ENCODE data around the gene MS4A7.

The MS4A7 gene

GRCh38 chr11:60371386-60371785, 6.9 kb upstream of the MS4A7 start:
- no peak for DNase-seq (ENCODE audit: low read depth in 3 of 3)

DNA sequence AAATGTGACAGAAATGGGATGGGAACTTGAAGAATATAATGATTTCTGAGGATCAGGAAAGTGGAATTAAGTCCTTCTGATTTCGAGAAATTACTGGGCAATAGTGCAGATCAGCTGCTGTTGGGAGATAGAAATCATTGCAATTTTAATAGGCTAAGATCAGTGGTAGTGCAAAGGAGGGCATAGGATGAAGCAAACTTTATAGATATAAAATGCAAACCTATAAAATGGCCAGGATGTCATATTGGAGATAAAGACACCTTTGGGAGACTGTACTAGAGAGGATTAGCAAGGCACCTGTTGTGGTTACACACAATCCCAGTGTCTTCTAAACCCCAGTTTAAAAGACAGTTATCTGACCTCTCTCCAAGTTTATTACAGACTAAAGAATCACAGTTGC, 6.5 kb upstream of the MS4A7 start:
- no peak for DNase-seq (ENCODE audit: low read depth in 3 of 3)

DNA sequence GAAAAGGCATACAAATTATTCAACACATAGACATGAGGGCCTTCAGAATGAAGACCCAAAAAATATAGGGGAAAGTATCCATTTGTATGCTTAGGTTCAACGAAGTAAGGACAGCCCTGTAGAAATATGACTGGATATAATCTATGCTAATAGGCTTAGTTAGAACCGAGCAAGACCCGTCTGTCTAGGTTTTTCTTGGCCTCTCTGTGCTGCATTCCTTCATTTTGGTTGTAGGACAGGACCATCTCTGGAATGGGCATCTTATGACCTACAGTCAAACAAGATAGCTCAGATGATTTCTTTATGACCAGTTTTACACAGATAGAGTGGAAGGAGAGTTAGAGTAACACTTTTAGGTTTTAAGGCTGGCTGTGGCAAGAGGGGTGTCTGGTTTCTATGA, 5.6 kb upstream of the MS4A7 start:
- DNase-seq (ENCODE audit: low read depth in 3 of 3): no peak

GRCh38 chr11:60375316-60375715, 3.0 kb upstream of the MS4A7 start:
- DNase-seq (ENCODE audit: low read depth in 3 of 3): no peak

GRCh38 chr11:60376601-60377000, 1.7 kb upstream of the MS4A7 start:
- no peak for DNase-seq (ENCODE audit: low read depth in 3 of 3)

GRCh38 chr11:60377401-60378136, 763 bp upstream of the MS4A7 start:
- DNase-seq (ENCODE audit: low read depth in 3 of 3): no peak

DNA sequence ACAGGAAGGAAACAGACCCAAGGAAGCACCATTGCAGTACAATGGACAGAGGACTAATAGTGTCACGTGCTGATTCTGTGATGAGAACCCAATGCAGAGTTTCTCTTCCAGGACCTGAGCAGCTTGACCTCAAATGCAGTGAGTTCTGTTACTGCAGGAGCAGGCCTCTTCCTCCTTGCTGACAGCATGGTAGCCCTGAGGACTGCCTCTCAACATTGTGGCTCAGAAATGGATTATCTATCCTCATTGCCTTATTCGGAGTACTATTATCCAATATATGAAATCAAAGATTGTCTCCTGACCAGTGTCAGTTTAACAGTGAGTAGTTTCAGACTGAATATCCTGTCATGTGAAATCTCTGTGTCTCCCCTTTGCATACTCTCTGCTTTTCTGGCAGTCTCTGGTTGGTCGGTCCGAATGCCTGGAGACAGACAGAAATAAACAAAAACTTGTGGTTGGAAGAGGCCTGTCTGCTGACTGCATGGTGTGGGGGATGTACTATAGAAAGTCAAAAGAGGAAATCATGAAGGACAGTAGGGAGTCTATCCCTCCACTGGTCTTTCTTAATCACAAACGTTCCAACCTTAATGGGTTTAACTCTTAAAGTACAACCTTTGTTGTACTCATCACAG, 11.1 kb downstream of the MS4A7 start:
- DNase-seq (ENCODE audit: low read depth in 3 of 3): no peak

DNA sequence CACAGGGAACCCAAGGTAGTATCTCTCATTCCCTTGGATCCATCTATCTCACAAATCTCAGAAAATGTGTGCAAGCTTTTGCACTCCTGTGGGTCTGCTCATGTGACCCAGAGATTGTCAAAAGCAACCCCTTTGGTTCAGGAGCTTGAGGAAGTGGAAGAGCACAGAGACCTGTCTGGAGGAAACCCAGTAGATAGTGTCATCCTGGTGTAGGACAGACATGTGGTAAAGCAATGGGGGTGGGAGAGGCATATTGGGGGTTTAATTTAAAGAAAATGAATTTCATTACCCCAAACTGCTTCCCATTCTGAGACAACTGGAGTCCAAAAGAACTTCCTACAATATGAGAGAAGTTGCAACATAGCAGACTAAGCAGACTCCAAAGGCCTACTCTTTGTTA, 12.1 kb downstream of the MS4A7 start:
- DNase-seq (ENCODE audit: low read depth in 3 of 3): no peak

GRCh38 chr11:60392361-60392760, 14.0 kb downstream of the MS4A7 start:
- no peak for DNase-seq (ENCODE audit: low read depth in 3 of 3)

DNA sequence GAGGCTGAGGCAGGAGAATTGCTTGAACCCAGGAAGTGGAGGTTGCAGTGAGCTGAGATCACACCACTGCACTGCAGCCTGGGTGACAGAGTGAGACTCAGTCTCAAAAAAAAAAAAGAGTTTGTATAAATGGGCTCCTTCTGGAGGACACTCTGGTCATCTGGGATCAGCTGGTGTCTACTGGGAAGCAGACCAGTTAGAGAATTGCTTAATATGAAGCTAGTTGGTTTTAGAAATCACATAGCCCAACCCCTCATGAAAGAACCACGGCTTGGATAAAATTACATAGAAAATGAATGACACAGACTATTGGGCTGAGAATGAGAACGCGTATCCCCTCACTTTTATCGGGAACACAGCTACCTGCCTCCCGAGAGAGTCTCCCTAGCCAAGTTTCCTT, 14.7 kb downstream of the MS4A7 start:
- DNase-seq (ENCODE audit: low read depth in 3 of 3): no peak

DNA sequence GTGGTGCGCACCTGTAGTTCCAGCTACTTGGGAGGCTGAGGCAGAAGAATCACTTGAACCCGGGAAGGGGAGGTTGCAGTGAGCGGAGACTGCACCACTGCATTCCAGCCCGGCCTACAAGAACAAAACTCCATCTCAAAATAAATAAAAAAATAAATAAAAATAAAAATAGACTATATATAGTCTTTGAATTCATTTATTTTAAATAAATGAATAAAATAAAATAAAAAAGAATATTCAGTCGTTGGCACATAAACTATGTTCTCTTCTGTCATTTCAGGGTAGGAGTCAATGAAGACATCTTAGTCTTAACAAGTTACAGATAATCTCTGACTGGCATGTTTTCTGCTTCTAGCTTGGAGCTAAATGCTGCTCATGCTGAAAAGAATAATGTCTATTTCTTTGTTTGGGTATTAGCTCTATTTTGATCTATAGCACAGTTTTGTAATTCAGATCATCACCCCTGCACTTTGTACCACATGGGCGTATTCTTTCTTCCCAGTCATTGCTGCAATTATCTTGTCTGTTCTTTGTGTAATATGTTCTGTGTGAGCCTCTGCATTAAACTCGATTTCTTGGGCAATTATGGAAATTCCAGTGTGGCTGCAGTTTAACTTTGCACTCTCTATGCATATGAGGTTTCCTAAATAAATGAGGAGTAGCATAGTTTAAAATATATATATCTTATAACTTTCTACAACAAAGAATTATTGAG, 16.5 kb downstream of the MS4A7 start:
- DNase-seq (ENCODE audit: low read depth in 3 of 3): no peak

DNA sequence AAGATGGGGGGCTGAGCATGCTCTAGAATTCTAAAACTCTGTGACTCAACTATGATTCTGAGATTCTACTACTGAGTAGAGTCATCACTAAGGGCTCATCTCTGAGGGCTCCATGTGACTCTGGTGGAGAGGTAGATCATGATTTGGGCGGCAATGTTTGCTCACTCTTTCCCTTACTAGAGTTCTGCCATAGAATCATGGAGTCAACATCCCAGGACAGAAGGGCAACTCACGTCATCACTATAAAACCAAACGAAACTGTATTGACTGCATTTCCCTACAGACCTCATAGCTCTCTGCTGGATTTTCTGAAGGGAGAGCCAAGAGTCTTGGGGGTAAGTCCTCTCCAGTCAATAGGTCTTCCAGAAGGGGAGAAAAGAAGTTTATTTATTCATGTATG, 18.1 kb downstream of the MS4A7 start, which contains the start of gene MS4A14:
MS4A14 (plus strand) TSS at position 78 of the 400 bp plus-strand sequence; CDS start at position 198, 120 bp downstream.
- DNase-seq (ENCODE audit: low read depth in 3 of 3): no peak

- no peak for DNase-seq (ENCODE audit: low read depth in 3 of 3)
Measured at GRCh38 chr11:60396799-60397198, 18.5 kb downstream of the MS4A7 start.

DNA sequence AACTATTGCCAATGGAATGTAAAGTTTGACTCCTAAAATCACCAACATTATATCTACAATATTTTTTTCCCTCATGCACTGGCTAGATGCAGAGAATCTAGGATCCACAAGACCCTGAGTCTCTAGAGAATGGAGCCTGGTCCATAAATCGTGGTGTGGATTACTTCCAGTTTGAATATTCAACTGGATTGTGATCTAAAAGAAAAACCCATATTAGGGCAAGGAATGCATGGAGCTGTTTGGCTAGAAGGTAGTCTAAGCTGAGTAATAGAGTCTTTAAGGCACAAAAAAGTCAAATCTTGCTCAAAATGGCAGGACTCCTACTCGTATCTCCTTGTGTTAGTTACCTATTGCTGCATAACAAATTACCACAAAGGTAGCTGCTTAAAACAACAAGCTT, 41.7 kb downstream of the MS4A7 start:
- DNase-seq (ENCODE audit: low read depth in 3 of 3): no peak

DNA sequence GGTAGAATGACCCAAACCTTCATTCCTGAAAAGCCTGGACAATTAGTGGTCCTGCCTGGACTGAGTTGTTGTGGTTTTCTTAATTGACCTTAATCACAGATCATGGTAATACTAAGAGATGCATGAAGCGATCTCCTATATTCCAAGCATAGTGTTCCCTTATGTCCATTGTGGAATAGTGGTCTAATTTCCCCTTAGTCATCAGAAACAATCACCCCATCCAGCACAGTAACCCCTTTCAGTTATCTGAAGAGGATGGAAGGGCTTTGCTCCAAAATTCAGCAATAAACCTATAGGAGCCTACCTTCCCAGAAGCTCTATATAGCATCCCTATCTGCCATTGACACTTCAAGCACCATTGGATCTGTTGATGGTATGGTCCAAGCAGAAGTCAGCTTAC, 44.3 kb downstream of the MS4A7 start:
- no peak for DNase-seq (ENCODE audit: low read depth in 3 of 3)

GRCh38 chr11:60428517-60428916, 50.2 kb downstream of the MS4A7 start:
- DNase-seq (ENCODE audit: low read depth in 3 of 3): no peak

DNA sequence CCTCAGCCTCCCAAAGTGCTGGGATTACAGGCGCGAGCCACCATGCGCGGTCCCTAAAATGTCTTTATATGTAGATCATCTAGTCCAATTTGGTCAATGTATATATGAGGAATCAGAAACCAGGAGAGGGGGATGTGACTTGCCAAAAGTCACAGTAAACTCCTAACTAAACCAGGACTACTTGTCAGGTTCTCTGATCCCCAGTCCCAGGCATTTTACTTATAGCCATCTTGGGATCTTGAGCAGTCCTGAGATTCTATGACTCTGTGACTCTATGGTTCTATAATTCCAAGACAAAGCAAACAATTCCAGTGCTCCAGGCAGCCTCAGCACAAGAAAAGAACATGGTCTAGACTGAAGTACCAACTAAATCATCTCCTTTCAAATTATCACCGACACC, 50.9 kb downstream of the MS4A7 start, which contains the start of gene MS4A5:
MS4A5 (plus strand) TSS at position 301 of the 400 bp plus-strand sequence. CDS start 103 bp downstream, outside the sequence.
- no peak for DNase-seq (ENCODE audit: low read depth in 3 of 3)

DNA sequence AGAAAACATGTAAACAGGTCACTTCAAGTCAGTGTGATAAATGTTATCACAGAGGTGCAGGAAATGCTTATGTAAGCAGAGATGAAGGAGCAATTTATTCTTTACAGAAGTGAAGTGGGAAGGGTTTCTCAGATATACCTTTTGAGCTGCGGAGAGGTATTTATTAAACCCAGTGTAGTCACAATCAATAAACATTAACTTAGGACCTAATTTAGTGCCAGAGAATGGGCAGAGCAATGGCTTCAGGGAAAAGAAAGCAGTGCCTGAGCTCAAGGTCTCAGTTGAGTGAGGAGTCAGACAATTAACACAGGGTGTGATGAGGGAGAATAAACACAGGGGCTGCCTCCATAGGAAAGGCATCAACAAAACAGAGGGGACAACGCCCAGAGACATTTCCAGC, 52.9 kb downstream of the MS4A7 start:
- no peak for DNase-seq (ENCODE audit: low read depth in 3 of 3)

DNA sequence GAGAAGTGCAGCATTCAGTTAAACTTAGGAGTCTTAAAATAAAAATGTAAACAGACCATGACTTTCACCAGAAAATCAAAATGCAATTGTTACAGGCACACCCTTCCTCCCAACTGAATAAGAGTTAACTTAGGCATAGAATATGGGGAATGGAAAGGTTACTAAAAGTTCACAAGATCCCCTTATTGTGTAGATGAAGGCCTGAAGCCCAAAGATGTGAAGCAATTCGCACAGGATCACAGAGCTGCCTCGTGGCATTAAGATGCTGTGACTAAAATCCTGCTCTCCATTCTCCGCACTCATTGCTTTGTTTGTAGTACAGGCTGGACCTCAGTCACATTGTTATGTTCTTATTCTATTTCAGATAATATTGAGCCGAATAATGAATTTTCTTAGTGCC, 55.1 kb downstream of the MS4A7 start:
- DNase-seq (ENCODE audit: low read depth in 3 of 3): no peak
